IPS-18c (cell line): ENCODE results near the gene PIK3R2.
"Not testable (repeated sequence)": the region's sequence is repeated elsewhere in the genome, so short reads cannot be mapped to it uniquely, and the experiment has no call there.

Experiments
- H3K4me3 ChIP-seq: 2 replicates; pipeline ENCODE4 v1.7.0; 2013; ENCODE audit warnings: low read depth, mild to moderate bottlenecking, low read length, moderate library complexity; ENCODE audit not compliant: insufficient read depth
- H3K9me3 ChIP-seq: one replicate; pipeline ENCODE4 v1.6.1; 2013; ENCODE audit warnings: mild to moderate bottlenecking, low read length, moderate library complexity; ENCODE audit not compliant: control insufficient read depth, insufficient read depth

Gene PIK3R2

DNA sequence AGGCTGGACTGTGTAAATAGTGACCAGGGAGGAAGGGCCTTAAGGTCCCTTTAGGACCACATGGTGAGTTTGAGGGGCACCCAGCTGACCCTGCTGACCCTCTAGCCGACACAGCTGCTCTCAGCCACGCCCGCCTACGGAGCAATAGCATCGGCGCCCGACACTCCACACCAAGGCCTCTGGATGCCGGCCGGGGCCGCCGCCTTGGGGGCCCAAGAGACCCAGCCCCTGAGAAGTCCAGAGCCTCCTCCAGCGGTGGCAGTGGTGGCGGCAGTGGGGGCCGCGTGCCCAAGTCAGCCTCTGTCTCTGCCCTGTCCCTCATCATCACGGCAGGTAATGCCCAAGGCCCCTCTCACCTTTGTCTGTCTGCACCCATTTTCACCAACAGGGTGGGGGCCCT lies 8.6 kb upstream of the PIK3R2 start:
- no peak overlapping the region for H3K4me3 ChIP-seq
- no peaks in the 10 kb centered on the region for H3K9me3 ChIP-seq

DNA sequence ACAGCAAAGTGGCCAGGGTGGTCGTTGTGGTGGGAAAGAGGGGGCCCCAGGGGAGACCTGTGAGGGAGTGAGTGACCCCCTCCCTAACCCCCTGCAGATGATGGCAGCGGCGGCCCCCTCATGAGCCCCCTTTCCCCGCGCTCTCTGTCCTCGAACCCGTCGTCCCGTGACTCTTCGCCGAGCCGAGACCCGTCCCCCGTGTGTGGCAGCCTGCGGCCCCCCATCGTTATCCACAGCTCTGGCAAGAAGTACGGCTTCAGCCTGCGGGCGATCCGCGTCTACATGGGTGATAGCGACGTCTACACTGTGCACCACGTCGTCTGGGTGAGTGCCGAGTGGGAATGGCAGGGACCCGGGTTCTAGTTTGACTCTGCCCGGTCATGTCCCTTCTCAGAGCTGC lies 8.1 kb upstream of the PIK3R2 start:
- no peak overlapping the region for H3K4me3 ChIP-seq
- no peaks in the 10 kb centered on the region for H3K9me3 ChIP-seq

DNA sequence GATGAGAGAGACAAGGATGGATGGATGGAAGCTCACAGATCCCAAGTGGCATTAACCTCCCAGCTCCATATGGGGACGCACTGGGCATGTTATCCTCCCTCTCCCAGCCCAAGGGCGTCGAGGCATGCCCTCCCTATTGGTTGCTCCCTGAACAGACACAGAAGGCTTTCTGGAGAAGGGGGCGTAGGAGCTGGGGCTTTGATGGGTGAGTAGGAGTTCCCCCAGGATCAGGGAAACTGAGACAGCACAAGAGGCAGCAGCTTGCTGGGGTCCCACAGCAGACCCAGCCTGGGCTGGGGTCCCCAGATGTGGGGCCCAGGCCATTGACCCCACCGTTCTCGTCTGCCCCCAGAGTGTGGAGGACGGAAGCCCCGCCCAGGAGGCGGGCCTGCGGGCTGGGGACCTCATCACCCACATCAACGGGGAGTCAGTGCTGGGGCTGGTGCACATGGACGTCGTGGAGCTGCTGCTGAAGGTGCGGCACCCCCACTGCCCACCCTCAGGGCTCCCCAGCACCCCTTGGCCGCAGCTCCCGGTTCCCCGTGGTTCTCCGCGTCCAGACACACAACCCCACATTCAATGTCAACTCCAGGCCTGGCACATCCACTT lies 7.5 kb upstream of the PIK3R2 start:
- no peak overlapping the region for H3K4me3 ChIP-seq
- no peaks in the 10 kb centered on the region for H3K9me3 ChIP-seq

DNA sequence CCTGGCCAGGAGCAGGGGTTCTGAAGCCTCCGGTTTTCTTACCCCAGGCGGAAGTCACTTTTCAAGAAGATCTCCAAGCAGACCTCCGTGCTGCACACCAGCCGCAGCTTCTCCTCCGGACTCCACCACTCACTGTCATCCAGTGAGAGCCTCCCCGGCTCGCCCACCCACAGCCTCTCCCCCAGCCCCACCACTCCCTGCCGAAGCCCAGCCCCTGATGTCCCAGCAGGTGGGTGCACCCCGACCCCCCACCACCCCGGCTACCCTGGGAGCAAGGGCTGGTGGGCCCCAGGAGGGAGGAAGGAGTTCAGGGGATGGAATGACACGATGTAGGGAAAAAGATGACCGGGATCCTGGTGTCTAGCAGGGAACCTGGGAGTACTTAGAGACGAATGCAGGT lies 5.6 kb upstream of the PIK3R2 start:
- Histone ChIP-seq H3K4me3 (no peak overlapping the region), H3K9me3 (no peaks in the 10 kb centered on the region)

DNA sequence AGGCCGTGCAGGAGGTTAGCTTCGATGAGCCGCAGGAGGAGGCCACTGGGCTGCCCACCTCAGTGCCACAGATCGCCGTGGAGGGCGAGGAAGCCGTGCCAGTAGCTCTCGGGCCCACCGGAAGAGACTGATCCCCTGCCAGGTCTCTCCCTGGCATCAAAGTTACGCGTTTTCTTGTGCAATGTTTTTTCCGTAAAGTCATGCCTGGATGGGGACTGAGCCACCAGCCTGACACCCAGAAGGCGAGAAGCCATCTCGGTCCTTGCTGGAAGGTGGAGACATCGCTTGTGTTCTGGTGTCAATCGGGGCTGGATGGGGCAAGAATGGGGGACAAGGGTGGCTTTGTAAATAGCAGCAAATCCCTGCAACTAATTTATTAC lies 3.4 kb upstream of the PIK3R2 start:
- no peak overlapping the region for H3K4me3 ChIP-seq
- H3K9me3 ChIP-seq: no peaks in the 10 kb centered on the region

DNA sequence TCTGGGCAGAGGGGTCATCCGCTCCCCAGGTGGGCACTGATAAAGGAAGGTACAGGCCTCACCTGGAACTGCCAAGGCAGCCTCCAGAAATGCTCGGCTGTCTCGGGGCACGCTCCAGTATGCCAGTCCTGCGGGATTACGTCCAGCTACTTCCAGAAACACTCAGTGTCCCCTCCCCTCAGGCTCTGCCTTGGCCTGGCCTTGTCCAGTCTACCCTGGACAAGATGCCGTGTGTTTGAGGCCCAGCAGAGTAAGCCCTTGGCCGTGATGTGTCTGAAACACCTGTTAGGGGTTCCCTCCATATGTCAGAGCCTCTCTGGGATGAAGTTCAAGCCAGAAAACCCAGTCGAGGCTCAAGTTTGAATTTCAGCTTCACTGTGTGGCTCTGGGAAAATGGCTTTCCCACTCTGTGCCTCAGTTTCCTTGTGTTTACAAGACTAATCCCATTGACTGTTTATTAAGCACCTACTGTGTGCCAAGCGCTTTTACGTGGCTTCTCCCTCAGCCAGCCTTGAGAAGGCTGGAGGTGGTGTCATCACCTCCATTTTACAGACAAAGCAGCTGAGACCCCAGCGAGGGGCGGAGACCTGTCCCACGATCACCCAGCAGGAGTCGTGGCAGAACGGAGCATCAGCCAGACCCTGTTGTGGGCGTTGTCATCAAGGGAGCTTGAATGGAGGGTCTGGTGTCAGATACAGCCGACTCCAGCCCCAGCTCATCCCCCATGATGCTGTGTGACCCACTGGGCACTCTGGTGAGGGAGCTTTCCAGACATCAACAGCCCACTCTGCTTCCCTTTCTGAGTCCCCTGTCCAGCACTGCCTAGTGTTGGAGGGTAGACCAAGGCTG lies 2.0 kb upstream of the PIK3R2 start:
- Histone ChIP-seq H3K4me3 (no peak overlapping the region), H3K9me3 (no peaks in the 10 kb centered on the region)

DNA sequence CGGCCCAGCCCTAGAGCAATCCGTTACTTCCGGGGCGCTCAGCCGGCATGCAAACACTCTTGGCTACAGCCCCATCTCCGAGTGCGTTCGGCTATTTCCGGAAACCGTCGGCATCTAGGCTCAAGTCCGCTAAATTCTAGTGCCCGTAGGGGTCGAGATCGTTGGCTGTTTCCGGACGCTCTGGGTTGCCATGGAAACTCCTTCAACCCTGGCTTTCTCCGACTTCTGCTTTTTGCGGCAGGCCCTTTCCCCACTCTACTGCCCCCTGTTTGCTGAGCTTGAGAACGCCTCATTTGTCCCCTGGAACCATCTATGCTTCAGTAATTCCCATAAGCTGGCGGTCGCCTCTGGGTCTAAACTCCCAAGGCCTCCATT lies 534 bp upstream of the PIK3R2 start:
- H3K4me3 ChIP-seq: peak overlapping the region; percentile 54; the same call in 1 of the 2 replicates
- H3K9me3 ChIP-seq: no peaks in the 10 kb centered on the region

DNA sequence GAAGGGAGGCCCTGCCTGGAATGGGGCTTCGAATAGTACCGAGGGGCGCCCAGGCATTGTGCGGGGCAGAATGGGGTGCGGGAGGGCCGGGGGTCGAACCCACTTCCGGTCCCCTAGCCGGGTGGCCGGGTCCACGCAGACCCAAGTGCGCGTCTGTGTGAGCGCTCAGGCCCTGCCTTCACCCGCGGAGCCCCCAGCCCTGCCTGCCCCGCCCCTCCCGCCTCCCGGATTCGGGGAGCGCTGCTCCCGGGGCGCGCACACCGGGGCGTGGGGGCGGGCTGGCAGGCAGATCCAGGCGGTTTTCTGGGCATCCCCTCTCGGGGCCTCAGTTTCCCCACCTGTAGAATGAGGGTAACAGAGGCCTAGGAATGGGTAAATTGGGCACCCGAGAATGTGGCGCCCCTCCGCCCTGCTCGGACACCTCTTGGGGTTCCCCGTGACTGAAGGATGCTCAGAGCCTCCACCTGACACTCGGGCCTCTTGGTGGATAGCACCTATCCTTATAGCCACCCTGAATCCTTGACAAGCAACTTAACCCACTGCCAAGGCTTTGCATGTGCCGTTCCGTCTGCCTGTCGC lies 682 bp downstream of the PIK3R2 start:
- Histone ChIP-seq H3K9me3 (no peaks in the 10 kb centered on the region), H3K4me3 (peak overlapping the region; percentile 85)

DNA sequence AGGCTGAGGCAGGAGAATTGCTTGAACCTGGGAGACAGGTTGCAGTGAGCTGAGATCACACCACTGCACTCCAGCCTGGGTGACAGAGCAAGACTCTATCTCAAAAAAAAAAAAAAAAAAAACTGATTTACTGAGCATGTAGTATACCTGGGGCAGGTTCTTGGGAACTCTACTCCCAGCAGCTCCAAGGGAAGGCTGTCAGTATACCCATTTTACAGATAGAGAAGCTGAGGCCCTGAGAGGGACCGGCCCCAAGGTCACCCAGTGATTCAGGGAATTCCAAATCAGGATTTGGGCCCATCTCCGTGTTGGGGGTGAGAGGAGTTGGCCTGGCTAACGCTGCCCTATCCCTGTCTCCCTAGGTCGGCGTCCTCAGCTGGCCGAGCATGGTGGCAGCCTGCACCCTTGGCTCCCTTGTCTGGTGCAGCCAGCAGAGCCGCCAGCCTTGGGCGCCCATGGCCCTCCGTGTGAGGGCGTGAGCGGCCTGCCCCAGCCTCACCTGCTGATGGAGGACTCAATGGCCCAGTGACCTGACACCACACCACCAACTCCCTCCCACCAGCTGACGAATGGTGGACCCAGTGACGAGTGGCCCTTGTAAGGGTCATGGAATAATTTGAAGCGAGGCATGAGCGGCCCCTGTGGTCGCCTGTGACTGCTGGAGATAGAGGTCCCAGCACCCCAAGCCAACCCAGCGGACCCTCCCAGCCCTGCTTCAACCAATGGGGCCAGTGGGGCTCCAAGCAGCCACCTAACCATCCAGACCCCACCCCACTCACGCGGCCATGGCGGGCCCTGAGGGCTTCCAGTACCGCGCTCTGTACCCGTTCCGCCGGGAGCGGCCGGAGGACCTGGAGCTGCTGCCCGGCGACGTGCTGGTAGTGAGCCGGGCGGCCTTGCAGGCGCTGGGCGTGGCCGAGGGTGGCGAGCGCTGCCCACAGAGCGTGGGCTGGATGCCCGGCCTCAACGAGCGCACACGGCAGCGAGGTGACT lies 2.4 kb downstream of the PIK3R2 start:
- H3K4me3 ChIP-seq: no peak overlapping the region
- H3K9me3 ChIP-seq: no peaks in the 10 kb centered on the region

DNA sequence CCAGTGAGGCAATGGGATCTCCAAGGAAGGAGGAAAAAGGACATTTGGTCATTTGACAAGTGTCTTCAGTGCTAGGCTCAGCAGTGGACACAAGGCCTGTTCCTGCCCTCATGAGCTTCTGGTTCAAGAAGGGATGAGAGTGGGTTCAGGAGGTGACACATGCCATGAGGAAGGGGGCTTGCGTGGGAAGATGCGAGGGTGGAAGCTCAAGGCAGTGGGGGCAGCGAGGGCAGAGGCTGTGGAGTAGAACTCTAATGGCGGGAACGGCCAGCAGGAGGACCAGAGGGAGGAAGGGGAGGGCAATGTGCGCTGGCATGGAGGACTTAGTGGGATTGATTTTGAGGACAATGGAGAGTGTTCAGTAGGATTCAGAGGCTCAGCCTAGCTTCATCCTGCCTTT lies 3.3 kb downstream of the PIK3R2 start:
- H3K9me3 ChIP-seq: no peaks in the 10 kb centered on the region

DNA sequence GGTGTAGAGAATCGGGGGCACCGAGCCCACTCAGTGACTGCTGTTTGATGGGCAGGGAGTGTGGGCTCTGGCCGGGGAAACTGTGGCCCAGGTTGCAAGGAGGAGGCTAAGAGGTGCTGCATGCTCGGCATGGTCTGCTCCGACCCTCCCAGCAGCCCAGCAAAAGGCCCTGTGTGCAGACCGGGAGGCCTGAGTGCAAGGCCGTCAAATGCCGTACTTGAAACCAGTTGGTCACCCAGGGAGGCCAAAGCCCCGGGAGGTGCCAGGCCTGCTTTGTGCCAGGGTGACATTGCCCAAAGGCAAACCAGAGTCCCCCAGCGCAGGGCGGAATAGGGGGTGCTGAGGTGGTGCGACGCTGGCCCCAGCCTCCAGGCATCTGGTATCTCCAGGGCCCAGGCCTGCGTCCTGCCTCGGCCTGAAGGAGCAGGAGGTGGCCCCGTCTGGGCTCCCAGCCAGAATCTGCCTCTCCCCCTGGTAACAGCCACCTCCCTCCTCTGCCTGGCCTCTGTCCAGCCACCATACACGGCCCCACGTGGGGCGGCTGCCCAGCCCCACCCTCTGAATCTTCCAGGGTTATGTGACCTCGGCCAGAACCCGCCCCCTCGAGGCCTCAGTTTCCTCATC lies 4.0 kb downstream of the PIK3R2 start:
- H3K4me3 ChIP-seq: no peak overlapping the region
- no peaks in the 10 kb centered on the region for H3K9me3 ChIP-seq

More for the DNA sequence above, 3.3 kb downstream of the PIK3R2 start:
- H3K4me3 ChIP-seq: no peak overlapping the region

DNA sequence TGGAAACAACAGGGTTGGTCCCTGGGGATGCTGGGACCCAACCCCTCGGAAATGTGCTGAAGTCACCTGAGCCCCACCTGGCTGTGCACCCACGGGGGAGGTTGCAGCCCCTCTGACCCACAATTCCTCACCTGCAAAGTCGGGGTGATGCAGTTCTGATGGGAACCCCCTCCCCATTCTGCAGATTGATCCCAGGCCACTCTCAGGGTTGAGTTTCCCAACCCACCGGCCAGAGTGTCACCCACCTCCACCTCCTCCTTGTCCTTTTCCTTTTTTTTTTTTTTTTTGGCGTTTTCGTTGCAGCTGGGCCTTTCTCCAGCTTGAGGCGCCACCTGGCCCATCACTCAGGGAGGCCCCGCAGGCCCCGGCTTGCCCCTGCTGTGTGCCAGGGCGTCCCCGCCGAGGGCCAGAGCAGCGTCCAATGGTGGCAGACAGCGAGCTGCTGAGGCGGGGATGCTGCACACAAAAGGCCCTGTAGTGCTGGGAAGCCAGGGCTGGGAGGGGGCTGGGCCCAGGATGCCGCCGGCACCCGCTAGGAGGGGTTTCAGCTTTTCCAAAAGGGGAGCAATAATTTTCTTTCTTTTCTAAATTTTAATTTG lies 4.6 kb downstream of the PIK3R2 start:
- Histone ChIP-seq H3K9me3 (no peaks in the 10 kb centered on the region), H3K4me3 (no peak overlapping the region)

DNA sequence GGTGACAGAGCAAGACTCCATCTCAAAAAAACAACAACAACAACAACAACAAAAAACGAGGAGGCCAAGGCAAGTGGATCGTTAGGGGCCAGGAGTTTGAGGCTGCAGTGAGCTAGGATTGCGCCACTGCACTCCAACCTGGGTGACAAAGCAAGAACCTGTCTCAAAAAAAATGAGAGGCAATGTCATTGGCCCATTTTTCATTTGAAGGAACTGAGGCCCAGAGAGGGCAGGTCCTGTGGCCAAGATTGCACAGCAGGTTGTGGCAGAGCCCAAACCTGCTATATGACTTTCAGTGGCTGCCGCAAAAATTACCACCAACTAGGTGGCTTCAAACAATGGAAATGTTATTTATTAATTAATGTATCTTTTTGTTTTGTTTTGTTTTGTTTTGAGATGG lies 5.5 kb downstream of the PIK3R2 start:
- Histone ChIP-seq H3K4me3 (no peak overlapping the region), H3K9me3 (no peaks in the 10 kb centered on the region)

DNA sequence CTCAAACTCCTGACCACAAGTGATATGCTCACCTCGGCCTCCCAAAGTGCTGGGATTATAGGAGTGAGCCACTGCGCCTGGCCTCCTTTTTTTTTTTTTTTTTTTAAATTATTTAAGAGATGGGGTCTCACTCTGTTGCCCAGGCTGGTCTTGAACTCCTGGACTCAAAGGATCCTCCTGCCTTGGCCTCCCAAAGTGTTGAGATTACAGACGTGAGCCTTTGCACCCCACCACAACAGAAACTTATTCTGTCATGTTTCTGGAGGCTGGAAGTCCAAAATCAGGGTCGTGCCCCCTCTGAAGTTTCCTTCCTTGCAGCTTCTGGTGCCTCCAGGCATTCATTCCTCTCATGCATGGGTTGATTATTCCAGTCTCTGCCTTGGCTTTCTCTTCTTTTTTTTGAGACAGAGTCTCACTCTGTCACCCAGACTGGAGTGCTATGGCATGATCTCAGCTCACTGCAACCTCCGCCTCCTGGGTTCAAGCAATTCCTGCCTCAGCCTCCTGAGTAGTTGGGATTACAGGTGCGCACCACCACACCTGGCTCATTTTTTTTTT lies 6.2 kb downstream of the PIK3R2 start:
- H3K4me3 ChIP-seq, H3K9me3 ChIP-seq: not testable (repeated sequence)

DNA sequence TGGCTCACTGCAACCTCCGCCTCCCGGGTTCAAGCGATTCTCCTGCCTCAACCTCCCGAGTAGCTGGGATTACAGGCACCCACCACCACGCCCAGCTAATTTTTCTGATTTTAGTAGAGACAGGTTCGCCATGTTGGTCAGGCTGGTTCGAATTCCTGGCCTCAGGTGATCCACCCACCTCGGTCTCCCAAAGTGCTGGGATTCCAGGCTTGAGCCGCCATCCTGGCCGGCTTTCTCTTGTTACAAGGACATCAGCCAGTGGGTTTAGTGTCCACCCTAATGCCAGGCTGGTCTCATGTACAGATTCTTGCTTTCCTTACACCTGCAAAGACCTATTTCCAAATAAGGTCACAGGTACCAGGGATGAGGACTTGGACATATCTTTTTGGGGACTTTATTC lies 6.8 kb downstream of the PIK3R2 start:
- Histone ChIP-seq H3K9me3 (no peaks in the 10 kb centered on the region), H3K4me3 (no peak overlapping the region)

DNA sequence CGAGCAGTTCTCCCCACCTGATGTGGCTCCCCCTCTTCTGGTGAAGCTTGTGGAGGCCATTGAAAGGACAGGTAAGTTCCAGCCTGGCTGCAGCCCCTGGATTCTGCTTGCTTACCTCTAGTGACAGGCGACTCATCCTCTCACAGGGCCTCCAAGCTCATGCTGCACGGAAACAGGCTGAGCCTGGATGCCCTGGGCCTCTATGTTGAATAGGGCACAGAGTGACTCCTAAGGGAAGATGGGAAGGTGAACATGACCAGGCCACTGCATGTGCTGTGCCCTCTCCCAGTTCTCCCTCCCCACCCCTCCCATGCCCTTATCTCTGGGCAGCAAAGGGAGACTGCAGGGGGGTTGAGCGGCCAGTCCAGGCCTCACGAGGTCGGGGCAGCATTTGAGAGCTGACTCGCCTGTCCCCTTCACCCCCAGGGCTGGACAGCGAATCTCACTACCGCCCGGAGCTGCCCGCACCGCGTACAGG lies 7.6 kb downstream of the PIK3R2 start:
- H3K4me3 ChIP-seq: no peak overlapping the region; the same call in 1 of the 2 replicates

More for the DNA sequence above, 7.6 kb downstream of the PIK3R2 start:
- H3K9me3 ChIP-seq: no peaks in the 10 kb centered on the region
